Peyer's patch (tissue), 4 donors: ENCODE data around the gene LRRC32. TPM values are rescaled to one million over a fixed set of nuclear protein-coding genes. Genes with fewer than 3 reads are reported as not detected.

Experiments
- DNase-seq, 3 donors: peaks; one replicate each; pipeline ENCODE4 v3.0.0-alpha.2; 2017 to 2019
- H3K27ac ChIP-seq, 4 donors: fragments of 200-600 bp; sonication (generic); one replicate each; pipeline ENCODE4 v1.5.1; 2016 to 2019
- H3K27me3 ChIP-seq, 2 donors: fragments of 200-600 bp; sonication (generic); one replicate each; pipeline ENCODE4 v1.5.1; 2019
- H3K36me3 ChIP-seq, 3 donors: fragments of 200-600 bp; sonication (generic); one replicate each; pipeline ENCODE4 v1.5.1; 2016 to 2019
- H3K4me1 ChIP-seq, 4 donors: fragments of 200-600 bp; sonication (generic); one replicate each; pipeline ENCODE4 v1.5.1; 2016 to 2019
- H3K4me3 ChIP-seq, 4 donors: fragments of 200-600 bp; sonication (generic); 1 replicate in 3 of 4; 2 replicates in 1 of 4; pipeline ENCODE4 v1.5.1; 2016 to 2019; ENCODE audit warnings: mild to moderate bottlenecking in 1 of 4
- H3K9me3 ChIP-seq, 4 donors: fragments of 200-600 bp; sonication (generic); one replicate each; pipeline ENCODE4 v1.5.1; 2016 to 2019; ENCODE audit warnings: mild to moderate bottlenecking in 1 of 4
- POLR2A ChIP-seq, 2 donors: fragments of 450-650 bp; IDR thresholded peaks; one replicate each; pipeline ENCODE4 v1.5.1; 2017; ENCODE audit warnings: antibody characterized with exemption in 2 of 2, mild to moderate bottlenecking in 2 of 2, moderate library complexity in 2 of 2
- total RNA-seq, 4 donors: library from RNA; depleted of rRNA; stranded (reverse); fragments of >200 nt; gene quantifications; one replicate each; pipeline ENCODE4 v1.1.0, GENCODE V29; 2016
- TF ChIP-seq, protein P1 (sequence below), 6 experiments: fragments of 450-650 bp in 4 of 6; fragments of 200-600 bp in 2 of 6; sonication (generic) in 1 of 6; IDR thresholded peaks; one replicate each; pipeline ENCODE4 v1.5.1; 2017 to 2019; ENCODE audit warnings: antibody characterized with exemption in 6 of 6, mild to moderate bottlenecking in 3 of 6, moderate library complexity in 1 of 6

LRRC32 gene
- total RNA-seq, 4 donors from 2014 or later: 4.0 to 36.7 (median 23.0) TPM

DNA sequence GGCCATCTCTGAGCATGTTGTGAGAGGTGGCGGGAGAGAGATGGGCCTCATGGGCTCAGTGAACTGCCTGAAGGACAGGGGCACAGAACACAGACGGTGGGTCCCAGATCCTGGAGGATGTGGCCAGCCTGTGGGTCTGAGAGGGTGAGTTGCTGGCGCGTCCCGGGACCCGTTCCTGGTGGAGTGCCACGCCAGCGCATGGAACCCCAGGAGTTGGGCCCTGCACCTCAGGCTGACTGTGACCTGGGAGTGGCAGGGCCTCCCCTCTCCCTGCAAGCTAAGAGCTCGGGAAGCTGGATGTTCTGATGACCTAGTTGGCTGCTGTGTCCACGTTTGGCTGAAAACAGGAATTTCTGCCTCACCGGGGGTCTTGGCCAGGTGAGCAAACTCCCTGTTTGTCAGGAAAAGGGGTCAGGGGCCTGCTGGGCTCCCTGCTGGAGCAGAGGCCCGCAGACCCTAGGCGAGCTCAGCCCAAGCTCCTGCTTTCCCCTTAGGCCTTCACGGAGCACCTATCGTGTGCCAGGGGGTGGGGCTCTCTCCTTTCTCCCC, 15.0 kb downstream of the LRRC32 start:
- peak in 2 of 3 donors; percentile 40 to 47 for DNase-seq
- TF ChIP-seq POLR2A (IDR thresholded peaks at IDR 0.05): no peak
- TF ChIP-seq, protein P1, sequence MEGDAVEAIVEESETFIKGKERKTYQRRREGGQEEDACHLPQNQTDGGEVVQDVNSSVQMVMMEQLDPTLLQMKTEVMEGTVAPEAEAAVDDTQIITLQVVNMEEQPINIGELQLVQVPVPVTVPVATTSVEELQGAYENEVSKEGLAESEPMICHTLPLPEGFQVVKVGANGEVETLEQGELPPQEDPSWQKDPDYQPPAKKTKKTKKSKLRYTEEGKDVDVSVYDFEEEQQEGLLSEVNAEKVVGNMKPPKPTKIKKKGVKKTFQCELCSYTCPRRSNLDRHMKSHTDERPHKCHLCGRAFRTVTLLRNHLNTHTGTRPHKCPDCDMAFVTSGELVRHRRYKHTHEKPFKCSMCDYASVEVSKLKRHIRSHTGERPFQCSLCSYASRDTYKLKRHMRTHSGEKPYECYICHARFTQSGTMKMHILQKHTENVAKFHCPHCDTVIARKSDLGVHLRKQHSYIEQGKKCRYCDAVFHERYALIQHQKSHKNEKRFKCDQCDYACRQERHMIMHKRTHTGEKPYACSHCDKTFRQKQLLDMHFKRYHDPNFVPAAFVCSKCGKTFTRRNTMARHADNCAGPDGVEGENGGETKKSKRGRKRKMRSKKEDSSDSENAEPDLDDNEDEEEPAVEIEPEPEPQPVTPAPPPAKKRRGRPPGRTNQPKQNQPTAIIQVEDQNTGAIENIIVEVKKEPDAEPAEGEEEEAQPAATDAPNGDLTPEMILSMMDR (IDR thresholded peaks at IDR 0.05): no peak
- Histone ChIP-seq H3K4me3 (no peak overlapping the region), H3K36me3 (no peaks in the 10 kb centered on the region), H3K4me1 (peaks cover 0 to 23% (median 0%) of the 10 kb centered on the region in 4 donors), H3K27me3 (no peaks in the 10 kb centered on the region), H3K27ac (peak overlapping the region in 3 of 4 donors; percentile 42 to 77 (median 72)), H3K9me3 (no peaks in the 10 kb centered on the region)

GRCh38 chr11:76654980-76655379, 15.6 kb downstream of the LRRC32 start:
- Histone ChIP-seq H3K4me3 (no peak overlapping the region), H3K9me3 (no peaks in the 10 kb centered on the region), H3K27ac (peak overlapping the region; percentile 42 to 77 (median 60)), H3K36me3 (no peaks in the 10 kb centered on the region), H3K27me3 (no peaks in the 10 kb centered on the region), H3K4me1 (peaks cover 0 to 26% (median 0%) of the 10 kb centered on the region in 4 donors)
- TF ChIP-seq POLR2A (IDR thresholded peaks at IDR 0.05): no peak
- TF ChIP-seq, protein P1 (IDR thresholded peaks at IDR 0.05): no peak
- peak in 1 of 3 donors; percentile 29 for DNase-seq

GRCh38 chr11:76654298-76654851, 16.2 kb downstream of the LRRC32 start:
- Histone ChIP-seq H3K4me3 (no peak overlapping the region), H3K36me3 (no peaks in the 10 kb centered on the region), H3K27ac (peak overlapping the region; percentile 42 to 78 (median 60)), H3K27me3 (no peaks in the 10 kb centered on the region), H3K9me3 (no peaks in the 10 kb centered on the region), H3K4me1 (peaks cover 0 to 31% (median 0%) of the 10 kb centered on the region in 4 donors)
- DNase-seq: peak in 2 of 3 donors; percentile 51 to 54
- TF ChIP-seq POLR2A (IDR thresholded peaks at IDR 0.05): no peak
- TF ChIP-seq, protein P1 (IDR thresholded peaks at IDR 0.05): no peak

DNA sequence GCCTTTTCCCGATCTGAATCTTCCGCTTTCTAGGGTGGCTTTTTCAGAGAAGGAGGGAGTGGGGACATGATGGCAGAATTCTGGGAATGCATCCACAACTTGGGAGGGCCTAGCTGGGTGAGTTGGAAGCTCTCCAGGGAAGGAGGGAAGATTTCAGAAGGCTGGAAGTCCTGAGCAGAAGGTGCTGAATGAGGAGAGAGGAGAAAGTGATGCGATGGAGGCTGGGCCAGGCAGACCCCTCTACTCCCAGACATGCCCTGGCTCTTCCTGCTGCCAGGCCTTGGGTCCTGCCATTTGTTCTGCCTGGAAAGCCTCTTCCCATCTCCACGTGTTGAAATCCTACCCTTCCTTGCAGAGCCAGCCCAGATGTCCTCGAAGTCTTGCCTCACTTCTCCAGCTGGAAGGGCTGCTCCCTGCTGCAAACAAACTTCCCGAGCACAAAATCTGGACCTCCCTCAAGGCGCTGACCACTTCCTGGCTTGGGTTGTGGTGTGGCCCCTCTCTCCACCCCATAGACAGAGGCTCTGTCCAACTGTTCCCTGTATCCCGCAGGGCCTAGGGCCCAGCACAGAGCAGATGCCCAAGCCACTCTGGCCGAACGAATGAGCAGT, 16.8 kb downstream of the LRRC32 start:
- Histone ChIP-seq H3K36me3 (no peaks in the 10 kb centered on the region), H3K9me3 (no peaks in the 10 kb centered on the region), H3K4me1 (peaks cover 0 to 31% (median 0%) of the 10 kb centered on the region in 4 donors), H3K27ac (peak overlapping the region; percentile 41 to 78 (median 57)), H3K4me3 (no peak overlapping the region), H3K27me3 (no peaks in the 10 kb centered on the region)
- DNase-seq: peak in 2 of 3 donors; percentile 45 to 53
- TF ChIP-seq, protein P1 (IDR thresholded peaks at IDR 0.05): no peak
- TF ChIP-seq POLR2A (IDR thresholded peaks at IDR 0.05): no peak

DNA sequence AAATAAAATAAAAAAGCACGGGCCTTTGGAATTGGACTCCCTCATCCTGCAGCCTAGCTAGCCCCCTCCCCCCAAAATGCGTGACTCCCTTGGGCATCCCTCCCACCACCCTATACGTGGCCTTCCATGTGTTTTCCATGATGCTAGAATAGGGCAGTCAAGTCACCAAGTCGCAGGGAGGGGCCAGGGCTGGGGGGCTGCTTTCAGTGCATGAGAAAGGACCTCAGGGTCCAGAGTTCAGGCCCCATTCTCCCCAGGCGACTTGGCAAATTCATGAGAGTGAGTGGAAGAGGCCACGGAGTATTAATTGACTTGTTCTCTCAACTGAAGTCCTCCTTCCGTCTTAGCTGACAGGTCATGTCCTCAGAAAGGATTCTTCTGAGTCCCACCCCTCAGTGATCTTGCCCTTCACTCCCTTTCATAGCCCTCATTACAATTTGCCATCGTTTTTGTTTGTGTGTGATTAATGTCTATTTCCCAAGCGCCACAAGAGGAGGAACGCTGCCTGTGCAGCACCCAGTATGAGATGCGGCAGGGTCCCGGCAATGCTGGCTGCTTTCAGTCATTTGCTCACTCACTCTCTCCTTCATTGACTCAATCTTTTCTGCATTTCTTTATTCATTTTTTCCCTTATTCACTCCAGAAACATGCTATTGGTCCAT, 17.4 kb downstream of the LRRC32 start:
- Histone ChIP-seq H3K27me3 (no peaks in the 10 kb centered on the region), H3K36me3 (no peaks in the 10 kb centered on the region), H3K4me3 (no peak overlapping the region), H3K9me3 (no peaks in the 10 kb centered on the region), H3K4me1 (peaks cover 0 to 31% (median 0%) of the 10 kb centered on the region in 4 donors), H3K27ac (peak overlapping the region in 3 of 4 donors; percentile 3 to 78 (median 72))
- DNase-seq: peak in 2 of 3 donors; percentile 27 to 39
- TF ChIP-seq, protein P1 (IDR thresholded peaks at IDR 0.05): no peak
- TF ChIP-seq POLR2A (IDR thresholded peaks at IDR 0.05): no peak
